Measurements from ENCODE around the gene AATF. TPM values are rescaled to one million over a fixed set of nuclear protein-coding genes. Genes with fewer than 3 reads are reported as not detected.

Gene AATF
- total RNA-seq, 1 experiment from 2014 or later: 85.2 TPM

- DNase-seq (ENCODE audit: unreplicated experiment): no peak
- peaks cover 18% of the 10 kb centered on the region for H3K4me1 Mint-ChIP-seq (ENCODE audit: insufficient read depth, unreplicated experiment)
Observed at GRCh38 chr17:36932383-36932693, 16.4 kb upstream of the AATF start.

GRCh38 chr17:36932694-36933511 lies 15.9 kb upstream of the AATF start:
- TF ChIP-seq CTCF (IDR thresholded peaks at IDR 0.05; ENCODE audit: unreplicated experiment): no peak
- Mint-ChIP-seq H3K4me3 (ENCODE audit: unreplicated experiment) (peak overlapping the region; percentile 14), H3K9me3 (ENCODE audit: unreplicated experiment) (no peaks in the 10 kb centered on the region), H3K4me1 (ENCODE audit: insufficient read depth, unreplicated experiment) (peaks cover 20% of the 10 kb centered on the region), H3K27ac (ENCODE audit: low read depth, unreplicated experiment) (no peak overlapping the region), H3K36me3 (ENCODE audit: insufficient read depth, unreplicated experiment) (no peaks in the 10 kb centered on the region), H3K27me3 (ENCODE audit: insufficient read depth, unreplicated experiment) (peaks cover 11% of the 10 kb centered on the region)
- no TSS peak for BruUV-seq (replicated peaks)
- CTCF ChIA-PET: no interaction called here
- no peak for DNase-seq (ENCODE audit: unreplicated experiment)
- intact Hi-C loops (cut with micrococcal nuclease): no loop called here
- POLR2A ChIA-PET: interaction anchor here (0.7 kb wide), 1 partner anchor 19 kb away, joined by 3 read pairs; no protein-coding TSS in a partner anchor

More at GRCh38 chr17:36932383-36932693, 16.4 kb upstream of the AATF start:
- H3K4me3 Mint-ChIP-seq (ENCODE audit: unreplicated experiment): peak overlapping the region; percentile 14
- H3K36me3 Mint-ChIP-seq (ENCODE audit: insufficient read depth, unreplicated experiment): no peaks in the 10 kb centered on the region
- H3K27me3 Mint-ChIP-seq (ENCODE audit: insufficient read depth, unreplicated experiment): peaks cover 11% of the 10 kb centered on the region
- no peaks in the 10 kb centered on the region for H3K9me3 Mint-ChIP-seq (ENCODE audit: unreplicated experiment)
- TF ChIP-seq CTCF (IDR thresholded peaks at IDR 0.05; ENCODE audit: unreplicated experiment): no peak
- H3K27ac Mint-ChIP-seq (ENCODE audit: low read depth, unreplicated experiment): no peak overlapping the region
- intact Hi-C loops (cut with micrococcal nuclease): no loop called here
- ChIA-PET CTCF (no interaction called here), POLR2A (interaction anchor here (0.7 kb wide), 1 partner anchor 18 kb away, joined by 3 read pairs; no protein-coding TSS in a partner anchor)
- BruUV-seq (replicated peaks): no TSS peak

GRCh38 chr17:36933512-36934143 lies 15.1 kb upstream of the AATF start:
- peaks cover 24% of the 10 kb centered on the region for H3K4me1 Mint-ChIP-seq (ENCODE audit: insufficient read depth, unreplicated experiment)
- H3K4me3 Mint-ChIP-seq (ENCODE audit: unreplicated experiment): no peak overlapping the region
- no TSS peak for BruUV-seq (replicated peaks)
- no peak overlapping the region for H3K27ac Mint-ChIP-seq (ENCODE audit: low read depth, unreplicated experiment)
- TF ChIP-seq CTCF (IDR thresholded peaks at IDR 0.05; ENCODE audit: unreplicated experiment): no peak
- intact Hi-C loops (cut with micrococcal nuclease): no loop called here
- ChIA-PET CTCF (interaction anchor here (0.6 kb wide), 2 partner anchors 177 to 306 kb away, joined by 3 read pairs; no protein-coding TSS in a partner anchor), POLR2A (no interaction called here)
- H3K27me3 Mint-ChIP-seq (ENCODE audit: insufficient read depth, unreplicated experiment): peaks cover 11% of the 10 kb centered on the region
- DNase-seq (ENCODE audit: unreplicated experiment): no peak
- no peaks in the 10 kb centered on the region for H3K36me3 Mint-ChIP-seq (ENCODE audit: insufficient read depth, unreplicated experiment)
- no peaks in the 10 kb centered on the region for H3K9me3 Mint-ChIP-seq (ENCODE audit: unreplicated experiment)

- no peak for TF ChIP-seq CTCF (IDR thresholded peaks at IDR 0.05; ENCODE audit: unreplicated experiment)
Observed at GRCh38 chr17:36934144-36934691, 14.5 kb upstream of the AATF start.

More at GRCh38 chr17:36934144-36934691, 14.5 kb upstream of the AATF start:
- Mint-ChIP-seq H3K27me3 (ENCODE audit: insufficient read depth, unreplicated experiment) (peaks cover 11% of the 10 kb centered on the region), H3K4me3 (ENCODE audit: unreplicated experiment) (no peak overlapping the region), H3K36me3 (ENCODE audit: insufficient read depth, unreplicated experiment) (no peaks in the 10 kb centered on the region), H3K9me3 (ENCODE audit: unreplicated experiment) (no peaks in the 10 kb centered on the region), H3K27ac (ENCODE audit: low read depth, unreplicated experiment) (no peak overlapping the region), H3K4me1 (ENCODE audit: insufficient read depth, unreplicated experiment) (peaks cover 24% of the 10 kb centered on the region)
- BruUV-seq (replicated peaks): no TSS peak
- POLR2A ChIA-PET: no interaction called here
- intact Hi-C loops (cut with micrococcal nuclease): no loop called here
- DNase-seq (ENCODE audit: unreplicated experiment): no peak
- CTCF ChIA-PET: interaction anchor here (0.6 kb wide), 2 partner anchors 177 to 306 kb away, joined by 3 read pairs; no protein-coding TSS in a partner anchor
